ENCODE measurements around the gene PFKP. TPM values are rescaled to one million over a fixed set of nuclear protein-coding genes. Genes with fewer than 3 reads are reported as not detected.

The PFKP gene
- total RNA-seq, 2 experiments from 2014 or later, result 32.2 to 38.9 TPM

GRCh38 chr10:3111621-3112163 is 44.3 kb downstream of the PFKP start:
- Mint-ChIP-seq H3K27me3 (no peaks in the 10 kb centered on the region), H3K4me3 (no peak overlapping the region), H3K36me3 (ENCODE audit: low read depth) (peaks cover 93% of the 10 kb centered on the region), H3K4me1 (ENCODE audit: low read depth) (no peaks in the 10 kb centered on the region), H3K27ac (no peak overlapping the region), H3K9me3 (no peaks in the 10 kb centered on the region)
- ATAC-seq (ENCODE audit: poor library complexity), result no peak
- intact Hi-C loops (cut with DNase I, micrococcal nuclease), result no loop called here
- no peak for TF ChIP-seq CTCF (IDR thresholded peaks at IDR 0.05)
- DNase-seq, result no peak
- H3K36me3 ChIP-seq (ENCODE audit: insufficient read depth, low read length), result peaks cover 88% of the 10 kb centered on the region
- CTCF ChIA-PET, result no interaction called here
- no peak overlapping the region for H3K27ac ChIP-seq (ENCODE audit: low read depth in 1 of 2, low read length in 2 of 2)
- H3K4me3 ChIP-seq (ENCODE audit: low read length), result no peak overlapping the region
- H3K27me3 ChIP-seq (ENCODE audit: control insufficient read depth in 1 of 2, insufficient read depth in 2 of 2, low read length in 2 of 2), result no peaks in the 10 kb centered on the region
- no peaks in the 10 kb centered on the region for H3K4me1 ChIP-seq (ENCODE audit: insufficient read depth, low read length)
- no peaks in the 10 kb centered on the region for H3K9me3 ChIP-seq (ENCODE audit: control insufficient read depth in 1 of 2, insufficient read depth in 1 of 2, low read length in 2 of 2)
- POLR2A ChIA-PET, result no interaction called here

GRCh38 chr10:3113343-3113720 is 46.0 kb downstream of the PFKP start:
- Mint-ChIP-seq H3K36me3 (ENCODE audit: low read depth) (peaks cover 92% of the 10 kb centered on the region), H3K9me3 (no peaks in the 10 kb centered on the region), H3K4me1 (ENCODE audit: low read depth) (no peaks in the 10 kb centered on the region), H3K27me3 (no peaks in the 10 kb centered on the region), H3K4me3 (no peak overlapping the region), H3K27ac (no peak overlapping the region)
- Histone ChIP-seq H3K27me3 (ENCODE audit: control insufficient read depth in 1 of 2, insufficient read depth in 2 of 2, low read length in 2 of 2) (no peaks in the 10 kb centered on the region), H3K36me3 (ENCODE audit: insufficient read depth, low read length) (peaks cover 87% of the 10 kb centered on the region), H3K4me3 (ENCODE audit: low read length) (no peak overlapping the region), H3K27ac (ENCODE audit: low read depth in 1 of 2, low read length in 2 of 2) (no peak overlapping the region), H3K4me1 (ENCODE audit: insufficient read depth, low read length) (no peaks in the 10 kb centered on the region), H3K9me3 (ENCODE audit: control insufficient read depth in 1 of 2, insufficient read depth in 1 of 2, low read length in 2 of 2) (no peaks in the 10 kb centered on the region)
- intact Hi-C loops (cut with DNase I, micrococcal nuclease), result no loop called here
- CTCF ChIA-PET, result no interaction called here
- TF ChIP-seq CTCF (IDR thresholded peaks at IDR 0.05), result no peak
- DNase-seq (no peak), ATAC-seq (ENCODE audit: poor library complexity) (no peak)
- POLR2A ChIA-PET, result no interaction called here

- peaks cover 0 to 5% of the 10 kb centered on the region in 2 experiments for H3K9me3 ChIP-seq (ENCODE audit: control insufficient read depth in 1 of 2, insufficient read depth in 1 of 2, low read length in 2 of 2)
- H3K9me3 Mint-ChIP-seq, result no peaks in the 10 kb centered on the region
- H3K4me1 Mint-ChIP-seq (ENCODE audit: low read depth), result no peaks in the 10 kb centered on the region
- no peak overlapping the region for H3K27ac ChIP-seq (ENCODE audit: low read depth in 1 of 2, low read length in 2 of 2)
- DNase-seq (no peak), ATAC-seq (ENCODE audit: poor library complexity) (no peak)
- no peaks in the 10 kb centered on the region for H3K27me3 ChIP-seq (ENCODE audit: control insufficient read depth in 1 of 2, insufficient read depth in 2 of 2, low read length in 2 of 2)
- no peak overlapping the region for H3K4me3 Mint-ChIP-seq
- POLR2A ChIA-PET, result no interaction called here
- no peaks in the 10 kb centered on the region for H3K4me1 ChIP-seq (ENCODE audit: insufficient read depth, low read length)
- peaks cover 92% of the 10 kb centered on the region for H3K36me3 Mint-ChIP-seq (ENCODE audit: low read depth)
- H3K27ac Mint-ChIP-seq, result no peak overlapping the region
- TF ChIP-seq CTCF (IDR thresholded peaks at IDR 0.05), result no peak
- peaks cover 83% of the 10 kb centered on the region for H3K36me3 ChIP-seq (ENCODE audit: insufficient read depth, low read length)
- H3K27me3 Mint-ChIP-seq, result no peaks in the 10 kb centered on the region
- intact Hi-C loops (cut with DNase I, micrococcal nuclease), result no loop called here
- no peak overlapping the region for H3K4me3 ChIP-seq (ENCODE audit: low read length)
- CTCF ChIA-PET, result no interaction called here
These were observed 48.3 kb downstream of the PFKP start for GRCh38 chr10:3115685-3116084.

Measured in CD4-positive, alpha-beta T cell (primary cell).